GM21528 (cell line): ENCODE results near the gene GCDH.
"Not testable (repeated sequence)": the region's sequence is repeated elsewhere in the genome, so short reads cannot be mapped to it uniquely, and the experiment has no call there.

Experiments
- ATAC-seq: cut with Tn5 transposase; IDR thresholded peaks from one replicate; pipeline ENCODE4 v1.9.1; 2021; ENCODE audit warnings: mild to moderate bottlenecking, moderate library complexity; ENCODE audit not compliant: unreplicated experiment, low FRiP score

Gene GCDH

GRCh38 chr19:12896460-12896859 is 5.5 kb downstream of the GCDH start:
- no peak for ATAC-seq

DNA sequence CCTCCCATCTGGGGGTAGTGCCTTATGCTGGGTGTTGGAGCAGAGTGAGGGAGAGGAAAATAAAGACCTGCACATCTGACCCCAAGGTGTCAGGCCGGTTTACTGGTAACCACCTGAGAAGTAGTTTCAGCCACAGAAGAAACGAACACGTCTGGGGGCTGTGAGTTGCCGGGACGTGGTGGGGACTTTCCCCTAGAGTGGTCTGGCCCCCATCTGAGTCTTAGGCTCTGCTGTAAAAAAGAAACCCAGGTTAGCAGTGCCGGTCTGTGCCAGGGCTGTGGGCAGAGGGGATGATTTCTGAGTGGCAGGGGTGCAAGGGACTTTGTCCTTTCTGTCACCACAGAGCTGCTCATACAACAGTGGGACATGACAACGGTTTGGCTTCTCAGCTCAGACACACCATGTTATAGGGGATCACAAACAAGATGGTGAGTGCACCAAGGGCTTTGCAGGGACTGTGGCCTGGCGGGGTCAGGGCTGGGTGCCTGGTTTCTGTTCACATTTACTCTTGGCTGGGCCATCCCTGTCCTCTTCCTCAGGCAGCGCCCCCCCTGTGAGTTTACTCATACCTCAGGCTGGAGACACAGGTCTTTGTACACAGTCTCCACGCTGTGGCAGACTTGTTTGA is 9.0 kb downstream of the GCDH start:
- ATAC-seq: peak; percentile 65

- ATAC-seq: no peak
These were observed 16.2 kb downstream of the GCDH start for GRCh38 chr19:12907166-12907565.

DNA sequence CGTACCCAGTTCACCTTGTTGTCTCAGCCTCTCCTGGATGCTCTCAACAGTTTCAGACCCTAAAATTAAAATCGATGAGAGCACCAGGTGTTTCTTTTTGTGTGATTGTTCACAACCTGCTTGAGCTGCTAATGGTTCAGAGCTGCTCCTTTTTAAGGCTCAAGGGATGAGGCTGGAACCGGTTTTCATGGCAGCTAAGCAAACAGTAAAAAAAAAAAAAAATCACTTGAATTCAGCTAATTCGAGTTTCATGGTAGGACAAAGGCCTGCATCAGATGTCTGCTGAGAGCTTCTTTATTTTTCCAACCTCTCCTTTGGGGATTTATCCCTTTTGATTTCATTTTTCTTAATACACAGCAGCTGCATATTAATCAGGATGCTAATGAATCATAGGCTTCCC is 21.6 kb downstream of the GCDH start:
- ATAC-seq: no peak

GRCh38 chr19:12913011-12913561 is 22.1 kb downstream of the GCDH start:
- no peak for ATAC-seq

- no peak for ATAC-seq
These were observed 23.1 kb downstream of the GCDH start for GRCh38 chr19:12913851-12914690.

DNA sequence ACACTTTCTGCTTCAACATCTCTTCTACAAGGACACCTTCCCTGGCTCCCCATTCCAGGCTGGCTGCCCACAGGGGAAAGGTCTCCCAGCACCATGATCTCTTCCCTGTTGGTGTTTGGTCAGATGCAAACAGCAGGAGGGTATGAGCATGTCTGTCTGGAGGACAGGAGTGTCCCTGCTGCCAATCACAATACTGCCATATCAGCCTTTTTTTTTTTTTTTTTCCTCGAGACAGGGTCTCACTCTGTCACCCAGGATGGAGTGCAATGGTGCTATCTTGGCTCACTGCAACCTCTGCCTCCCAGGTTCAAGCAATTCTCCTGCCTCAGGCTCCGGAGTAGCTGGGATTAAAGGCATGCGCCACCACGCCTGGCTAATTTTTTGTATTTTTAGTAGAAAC is 24.9 kb downstream of the GCDH start:
- ATAC-seq: not testable (repeated sequence)

- no peak for ATAC-seq
These were observed 27.3 kb downstream of the GCDH start for GRCh38 chr19:12918253-12918652.

DNA sequence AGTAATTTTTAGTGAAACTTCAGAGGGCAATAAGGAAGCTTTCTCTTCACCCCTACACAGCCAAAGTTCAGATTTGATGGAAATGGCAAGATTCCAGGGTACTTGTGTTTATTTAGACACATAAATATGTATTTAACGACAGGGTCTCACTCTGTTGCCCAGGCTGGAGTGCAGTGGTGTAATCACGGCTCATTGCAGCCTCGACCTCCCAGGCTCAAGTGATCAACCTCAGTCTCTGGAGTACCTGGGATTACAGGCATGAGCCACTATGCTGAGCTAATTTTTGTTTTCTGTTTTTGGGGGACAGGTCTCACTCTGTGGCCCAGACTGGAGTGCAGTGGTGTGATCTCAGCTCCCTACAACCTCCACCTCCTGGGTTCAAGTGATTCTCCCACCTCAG is 30.1 kb downstream of the GCDH start:
- no peak for ATAC-seq

DNA sequence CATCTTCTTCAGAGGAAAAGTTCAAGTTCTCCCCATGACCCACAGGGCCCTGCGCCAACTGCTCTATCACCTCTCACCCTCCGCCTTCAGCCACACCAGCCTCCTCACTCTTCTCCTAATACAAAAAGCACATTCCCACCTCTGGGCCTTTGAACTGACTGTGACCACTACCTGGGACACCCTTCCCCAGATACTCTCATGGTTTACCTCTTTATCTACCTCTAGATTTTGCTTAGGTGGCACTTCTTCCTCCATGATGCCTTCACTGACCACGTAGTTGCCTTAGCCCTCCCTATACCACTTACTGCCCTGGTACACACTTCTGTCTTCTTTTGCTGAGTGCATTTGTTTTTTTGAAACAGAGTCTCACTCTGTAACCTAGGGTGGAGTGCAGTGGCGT is 32.0 kb downstream of the GCDH start:
- no peak for ATAC-seq

DNA sequence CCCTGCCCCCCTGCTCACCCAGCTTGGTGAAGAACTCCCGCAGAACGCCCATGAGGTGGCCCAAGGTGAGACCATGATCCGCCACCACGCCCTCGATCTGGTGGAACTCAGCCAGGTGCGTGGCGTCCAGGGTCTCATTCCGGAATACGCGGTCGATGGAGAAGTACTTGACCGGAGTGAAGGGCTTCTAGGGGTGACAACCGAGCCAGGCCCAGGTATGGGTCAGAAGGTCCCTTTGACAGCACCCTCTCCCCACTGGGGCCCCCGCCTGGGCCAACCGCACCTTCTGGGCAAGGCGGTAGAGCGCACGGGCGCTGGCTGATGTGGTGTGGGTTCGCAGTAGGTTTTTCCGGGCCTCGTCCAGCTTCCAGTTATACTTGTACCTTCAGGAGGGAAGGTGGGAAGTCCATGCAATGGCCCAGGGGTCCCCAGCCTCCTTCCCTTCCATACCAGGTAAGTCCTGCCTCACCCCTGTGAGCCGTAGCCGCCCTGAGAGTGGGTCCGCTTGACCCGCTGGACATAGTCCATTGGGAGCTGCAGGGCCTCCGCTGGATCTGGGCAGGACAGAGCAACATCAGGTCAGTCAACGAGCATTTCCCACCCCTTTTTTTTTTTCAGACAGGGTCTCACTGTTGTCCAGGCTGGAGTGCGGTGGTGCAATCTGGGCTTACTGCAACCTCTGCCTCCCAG is 33.8 kb downstream of the GCDH start:
- ATAC-seq: no peak

DNA sequence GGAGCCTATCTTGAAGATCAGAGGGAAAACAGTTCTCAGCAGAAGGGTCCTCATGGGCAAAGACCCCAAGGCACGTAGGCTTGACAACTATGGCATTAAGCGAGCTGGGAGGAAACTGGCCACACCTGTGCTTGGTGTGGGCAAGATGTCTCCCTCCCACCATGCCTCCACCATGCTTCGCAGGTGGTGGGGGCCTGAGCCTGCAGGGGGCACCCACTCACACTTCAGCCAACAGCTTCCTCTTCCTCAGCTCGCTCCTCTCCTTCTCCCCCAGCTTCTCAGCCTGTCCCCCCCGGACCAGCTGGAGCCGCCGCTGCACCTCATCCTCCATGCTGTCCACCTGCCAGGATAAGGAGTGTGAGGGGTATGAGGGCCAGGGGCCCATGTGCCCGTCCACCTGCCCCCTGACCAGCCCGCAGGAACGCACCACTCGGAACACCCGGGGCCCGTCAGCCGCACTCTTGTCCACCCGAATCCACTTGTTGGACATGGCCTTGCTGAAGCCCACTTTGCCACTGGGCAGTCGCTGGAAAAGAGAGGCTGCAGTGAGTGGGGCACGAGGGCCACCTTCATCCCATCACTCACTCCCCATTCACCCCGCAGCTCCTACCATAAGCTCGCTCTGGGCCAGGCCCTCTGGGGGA is 39.2 kb downstream of the GCDH start:
- ATAC-seq: no peak

GRCh38 chr19:12932392-12933286 is 41.7 kb downstream of the GCDH start:
- no peak for ATAC-seq

- ATAC-seq: peak; percentile 40
These were observed 42.5 kb downstream of the GCDH start, which contains the start of gene FARSA for GRCh38 chr19:12933287-12934072. FARSA (minus strand) TSS chr19:12933711; CDS start chr19:12933696, 15 bp downstream.

- ATAC-seq: no peak
These were observed 44.1 kb downstream of the GCDH start for GRCh38 chr19:12935071-12935470.

GRCh38 chr19:12936582-12936981 is 45.6 kb downstream of the GCDH start:
- no peak for ATAC-seq

GRCh38 chr19:12937093-12937926 is 46.4 kb downstream of the GCDH start:
- no peak for ATAC-seq
